Fibroblast of lung (primary cell): ENCODE data around the gene DENND4B. TPM values are rescaled to one million over a fixed set of nuclear protein-coding genes. Genes with fewer than 3 reads are reported as not detected.
A peak's percentile ranks its signal among the peaks of the same experiment; 100 is the strongest.

Experiments used
- DNase-seq, 2 donors: peaks; one replicate each; pipeline versions ENCODE4 v3.0.0 to v3.0.0-alpha.2; 2010; ENCODE audit warnings: low read depth in 2 of 2
- H2AFZ ChIP-seq: 2 replicates; pipeline ENCODE4 v1.5.1; 2012; ENCODE audit warnings: low read length, control low read depth, inconsistent platforms
- H3K27ac ChIP-seq: 2 replicates; pipeline ENCODE4 v1.5.1; 2011; ENCODE audit warnings: low read length, control low read depth; ENCODE audit not compliant: insufficient read depth
- H3K27me3 ChIP-seq: 2 replicates; pipeline ENCODE4 v1.5.1; 2011; ENCODE audit warnings: mild to moderate bottlenecking, low read length; ENCODE audit not compliant: control insufficient read depth, insufficient read depth
- H3K36me3 ChIP-seq: 2 replicates; pipeline ENCODE4 v1.5.1; 2011; ENCODE audit warnings: low read length; ENCODE audit not compliant: control insufficient read depth, insufficient read depth
- H3K4me1 ChIP-seq: 2 replicates; pipeline ENCODE4 v1.5.1; 2011; ENCODE audit warnings: low read length; ENCODE audit not compliant: control insufficient read depth, insufficient read depth; ENCODE audit errors: extremely low read depth
- H3K4me2 ChIP-seq: 2 replicates; pipeline ENCODE4 v1.5.1; 2011; ENCODE audit warnings: low read length, control low read depth; ENCODE audit not compliant: insufficient read depth; ENCODE audit errors: extremely low read depth
- H3K4me3 ChIP-seq, 4 experiments: fragments of 200-600 bp in 1 of 4; sonication (generic) in 1 of 4; replicated peaks in 1 of 4; 2 replicates each; pipeline ENCODE4 v1.5.1; 2011 to 2016; ENCODE audit warnings: low read length in 4 of 4, low read depth in 3 of 4, mild to moderate bottlenecking in 3 of 4, control low read depth in 2 of 4, inconsistent platforms in 1 of 4, mixed read lengths in 1 of 4; ENCODE audit not compliant: insufficient read depth in 1 of 4; ENCODE audit errors: control extremely low read depth in 1 of 4
- H3K79me2 ChIP-seq: 2 replicates; pipeline ENCODE4 v1.5.1; 2012; ENCODE audit warnings: mild to moderate bottlenecking, low read length, inconsistent platforms; ENCODE audit not compliant: control insufficient read depth, insufficient read depth
- H3K9ac ChIP-seq: 2 replicates; pipeline ENCODE4 v1.5.1; 2011; ENCODE audit warnings: mild to moderate bottlenecking, low read length, control low read depth; ENCODE audit not compliant: insufficient read depth
- H3K9me3 ChIP-seq: 2 replicates; pipeline ENCODE4 v1.5.1; 2012; ENCODE audit warnings: low read depth, low read length; ENCODE audit not compliant: control insufficient read depth, insufficient read depth
- H4K20me1 ChIP-seq: 2 replicates; pipeline ENCODE4 v1.5.1; 2011; ENCODE audit warnings: low read length; ENCODE audit not compliant: control insufficient read depth, insufficient read depth; ENCODE audit errors: extremely low read depth
- CTCF ChIP-seq, 2 donors: IDR thresholded peaks in 1 of 2; conservative IDR thresholded peaks in 1 of 2; 1 replicate in 1 of 2; 2 replicates in 1 of 2; pipeline ENCODE4 v1.5.1; 2011 to 2012; ENCODE audit warnings: low read length in 2 of 2, control low read depth in 1 of 2, inconsistent platforms in 1 of 2, low read depth in 1 of 2, mild to moderate bottlenecking in 1 of 2
- EZH2 ChIP-seq: IDR thresholded peaks from 2 replicates; pipeline ENCODE4 v1.5.1; 2012; ENCODE audit warnings: low read length, control low read depth, mild to moderate bottlenecking; ENCODE audit errors: missing control alignments
- polyA plus RNA-seq, 2 donors: library from polyadenylated mRNA; depleted of rRNA in 1 of 2; stranded (reverse) in 1 of 2; unstranded in 1 of 2; fragments of >200 nt; gene quantifications; 2 replicates each; pipeline ENCODE4 v1.2.1, GENCODE V29; 2011 to 2012; ENCODE audit warnings: missing spikeins in 1 of 2
- total RNA-seq: library from RNA; depleted of rRNA; stranded (reverse); fragments of >200 nt; gene quantifications from 2 replicates; pipeline ENCODE4 v1.2.1, GENCODE V29; 2014

DENND4B gene
- total and polyA plus RNA-seq, 2 donors (not counting 1 experiment from before 2014, with no cell fraction given): 9.1 to 17.7 TPM

GRCh38 chr1:153987621-153988020 lies 41.1 kb upstream of the DENND4B start:
- peaks cover 7% of the 10 kb centered on the region for H3K4me1 ChIP-seq
- H3K27ac ChIP-seq: no peak overlapping the region
- no peak overlapping the region for H3K4me2 ChIP-seq
- peaks cover 9% of the 10 kb centered on the region for H3K36me3 ChIP-seq
- no peaks in the 10 kb centered on the region for H4K20me1 ChIP-seq
- no peak overlapping the region for H3K9ac ChIP-seq
- no peak overlapping the region for H2AFZ ChIP-seq
- no peak for DNase-seq
- no peaks in the 10 kb centered on the region for H3K9me3 ChIP-seq
- H3K79me2 ChIP-seq: peaks cover 29% of the 10 kb centered on the region
- H3K4me3 ChIP-seq: no peak overlapping the region
- H3K27me3 ChIP-seq: no peaks in the 10 kb centered on the region
- no peak for TF ChIP-seq CTCF (conservative IDR thresholded peaks at IDR 0.05 in 1 of 2, IDR thresholded peaks at IDR 0.05 in 1 of 2; ENCODE audit: low read depth in 1 of 2, low read length in 2 of 2)
- no peak for TF ChIP-seq EZH2

GRCh38 chr1:153985941-153986761 lies 39.6 kb upstream of the DENND4B start, which contains the start of gene RAB13:
RAB13 (minus strand) TSS chr1:153986339; CDS start chr1:153986236, 103 bp downstream.
- peak within 1 kb of the TSS; percentile 68 for H3K27ac ChIP-seq
- H3K27me3 ChIP-seq: no peaks in the 10 kb centered on the region
- H3K9ac ChIP-seq: peak within 1 kb of the TSS; percentile 70
- peak; percentile 83 to 86 for DNase-seq
- no peaks in the 10 kb centered on the region for H3K9me3 ChIP-seq
- H4K20me1 ChIP-seq: no peaks in the 10 kb centered on the region
- no peak for TF ChIP-seq EZH2
- TF ChIP-seq CTCF (conservative IDR thresholded peaks at IDR 0.05 in 1 of 2, IDR thresholded peaks at IDR 0.05 in 1 of 2; ENCODE audit: low read depth in 1 of 2, low read length in 2 of 2): no peak
- H3K4me3 ChIP-seq: peak within 1 kb of the TSS; percentile 54 to 100 (median 84)
- H3K36me3 ChIP-seq: peaks cover 6% of the 10 kb centered on the region
- H3K4me2 ChIP-seq: peak within 1 kb of the TSS; percentile 94
- peaks cover 17% of the 10 kb centered on the region for H3K79me2 ChIP-seq
- H3K4me1 ChIP-seq: peaks cover 3% of the 10 kb centered on the region
- peak within 1 kb of the TSS; percentile 89 for H2AFZ ChIP-seq

- peak overlapping the region; percentile 94 for H3K4me2 ChIP-seq
- peaks cover 3% of the 10 kb centered on the region for H3K4me1 ChIP-seq
- DNase-seq: peak; percentile 72 to 83
- H3K9me3 ChIP-seq: no peaks in the 10 kb centered on the region
- peak overlapping the region; percentile 68 for H3K27ac ChIP-seq
- H3K4me3 ChIP-seq: peak overlapping the region; percentile 54 to 100 (median 84)
- TF ChIP-seq EZH2 (no peak), CTCF (conservative IDR thresholded peaks at IDR 0.05 in 1 of 2, IDR thresholded peaks at IDR 0.05 in 1 of 2; ENCODE audit: low read depth in 1 of 2, low read length in 2 of 2) (no peak)
- H2AFZ ChIP-seq: peak overlapping the region; percentile 57
- peak overlapping the region; percentile 70 for H3K9ac ChIP-seq
- peaks cover 11% of the 10 kb centered on the region for H3K79me2 ChIP-seq
- H3K27me3 ChIP-seq: no peaks in the 10 kb centered on the region
- H3K36me3 ChIP-seq: peaks cover 8% of the 10 kb centered on the region
- no peaks in the 10 kb centered on the region for H4K20me1 ChIP-seq
These were observed 38.9 kb upstream of the DENND4B start for GRCh38 chr1:153985341-153985912.
